ENCODE data around the gene CAMKMT.

The CAMKMT gene

DNA sequence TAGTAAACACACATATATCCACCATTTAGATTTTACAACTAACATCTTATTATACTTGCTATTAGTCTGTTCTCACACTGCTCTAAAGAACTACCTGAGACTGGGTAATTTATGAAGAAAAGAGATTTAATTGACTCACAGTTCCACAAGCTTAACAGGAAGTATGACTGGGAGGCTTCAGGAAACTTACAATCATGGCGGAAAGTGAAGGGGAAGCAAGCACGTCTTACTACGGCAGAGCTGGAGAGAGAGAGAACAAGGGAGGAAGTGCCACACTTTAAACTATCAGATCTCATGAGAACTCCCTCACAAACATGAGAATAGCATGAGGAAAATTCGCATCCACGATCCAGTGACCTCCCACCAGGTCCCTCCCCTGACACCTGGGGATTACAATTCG is 240.7 kb downstream of the CAMKMT start:
- no peak overlapping the region for H3K4me3 ChIP-seq (ENCODE audit: low read depth, low read length)
- TF ChIP-seq, protein P1, sequence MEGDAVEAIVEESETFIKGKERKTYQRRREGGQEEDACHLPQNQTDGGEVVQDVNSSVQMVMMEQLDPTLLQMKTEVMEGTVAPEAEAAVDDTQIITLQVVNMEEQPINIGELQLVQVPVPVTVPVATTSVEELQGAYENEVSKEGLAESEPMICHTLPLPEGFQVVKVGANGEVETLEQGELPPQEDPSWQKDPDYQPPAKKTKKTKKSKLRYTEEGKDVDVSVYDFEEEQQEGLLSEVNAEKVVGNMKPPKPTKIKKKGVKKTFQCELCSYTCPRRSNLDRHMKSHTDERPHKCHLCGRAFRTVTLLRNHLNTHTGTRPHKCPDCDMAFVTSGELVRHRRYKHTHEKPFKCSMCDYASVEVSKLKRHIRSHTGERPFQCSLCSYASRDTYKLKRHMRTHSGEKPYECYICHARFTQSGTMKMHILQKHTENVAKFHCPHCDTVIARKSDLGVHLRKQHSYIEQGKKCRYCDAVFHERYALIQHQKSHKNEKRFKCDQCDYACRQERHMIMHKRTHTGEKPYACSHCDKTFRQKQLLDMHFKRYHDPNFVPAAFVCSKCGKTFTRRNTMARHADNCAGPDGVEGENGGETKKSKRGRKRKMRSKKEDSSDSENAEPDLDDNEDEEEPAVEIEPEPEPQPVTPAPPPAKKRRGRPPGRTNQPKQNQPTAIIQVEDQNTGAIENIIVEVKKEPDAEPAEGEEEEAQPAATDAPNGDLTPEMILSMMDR (IDR thresholded peaks at IDR 0.05; ENCODE audit: control insufficient read depth, extremely low read depth, insufficient read depth), result no peak
- DNase-seq (ENCODE audit: low read depth), result no peak

DNA sequence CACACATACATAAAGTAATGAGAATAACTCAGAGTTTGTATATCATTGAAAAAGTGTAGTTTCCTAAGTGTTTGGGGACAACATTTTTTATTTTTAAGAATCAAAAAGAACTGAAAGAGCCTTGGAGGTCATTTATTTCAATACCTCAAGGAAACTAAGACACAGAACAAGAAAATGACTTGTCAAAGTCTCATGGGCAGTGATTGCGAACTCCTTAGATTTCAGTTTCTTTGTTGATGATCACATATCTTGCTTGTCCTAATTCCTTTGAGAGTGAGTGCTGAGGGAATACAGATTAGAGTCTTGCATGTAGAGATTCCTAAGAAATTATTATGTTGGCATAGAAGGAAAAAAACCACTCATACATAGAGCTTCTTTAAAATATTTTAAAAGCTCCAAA is 243.8 kb downstream of the CAMKMT start:
- TF ChIP-seq, protein P1 (IDR thresholded peaks at IDR 0.05; ENCODE audit: control insufficient read depth, extremely low read depth, insufficient read depth), result no peak
- no peak overlapping the region for H3K4me3 ChIP-seq (ENCODE audit: low read depth, low read length)
- DNase-seq (ENCODE audit: low read depth), result no peak

DNA sequence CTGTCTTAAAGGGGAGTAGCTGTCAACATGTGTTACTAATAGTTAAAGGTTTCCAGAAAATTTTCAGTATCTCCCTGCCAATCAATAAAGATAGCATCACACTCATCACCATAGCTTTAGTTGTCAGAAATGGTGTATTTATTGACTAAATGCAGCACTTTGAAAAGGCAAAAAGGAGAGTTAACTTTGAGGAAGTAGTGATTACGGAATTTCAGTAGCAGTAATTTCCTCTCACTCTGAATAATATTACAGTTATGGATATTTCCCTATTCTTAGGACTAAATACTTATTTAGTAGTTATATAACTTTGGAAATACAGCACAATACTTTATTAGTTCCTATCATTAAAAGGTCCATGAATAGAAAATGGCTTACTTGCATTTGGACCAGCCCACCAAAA is 250.5 kb downstream of the CAMKMT start:
- H3K4me3 ChIP-seq (ENCODE audit: low read depth, low read length), result no peak overlapping the region
- DNase-seq (ENCODE audit: low read depth), result no peak
- TF ChIP-seq, protein P1 (IDR thresholded peaks at IDR 0.05; ENCODE audit: control insufficient read depth, extremely low read depth, insufficient read depth), result no peak

GRCh38 chr2:44614940-44615339 is 253.2 kb downstream of the CAMKMT start:
- DNase-seq (ENCODE audit: low read depth), result no peak
- TF ChIP-seq, protein P1 (IDR thresholded peaks at IDR 0.05; ENCODE audit: control insufficient read depth, extremely low read depth, insufficient read depth), result no peak

DNA sequence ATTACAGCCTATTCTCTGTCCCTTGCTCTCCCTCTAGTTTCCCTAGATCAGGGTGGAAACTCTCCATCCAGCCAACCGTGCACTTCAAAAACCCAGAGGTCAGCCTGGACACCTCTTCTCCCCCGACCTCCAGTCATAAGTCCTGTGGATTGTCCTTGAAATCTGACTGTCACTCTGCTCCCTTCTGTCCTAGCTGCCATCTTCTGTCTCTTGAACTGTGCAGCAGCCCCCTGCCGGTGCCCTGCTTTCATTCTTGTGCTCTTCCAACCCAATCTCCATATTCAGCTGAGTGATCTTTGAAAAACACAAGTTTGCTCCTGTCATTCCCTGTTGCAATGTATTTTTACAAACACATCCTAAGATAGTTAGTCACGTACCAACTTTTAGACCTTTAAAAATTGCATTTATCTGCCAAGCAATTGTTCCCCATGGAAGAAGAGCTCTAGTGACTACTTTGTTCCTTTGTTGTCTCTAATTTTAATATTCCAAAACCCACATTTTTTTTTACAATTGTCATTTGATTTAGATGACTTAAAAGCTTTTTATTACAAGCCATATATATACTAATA is 254.3 kb downstream of the CAMKMT start:
- H3K4me3 ChIP-seq (ENCODE audit: low read depth, low read length), result no peak overlapping the region
- DNase-seq (ENCODE audit: low read depth), result no peak
- TF ChIP-seq, protein P1 (IDR thresholded peaks at IDR 0.05; ENCODE audit: control insufficient read depth, extremely low read depth, insufficient read depth), result no peak

More at GRCh38 chr2:44614940-44615339, 253.2 kb downstream of the CAMKMT start:
- H3K4me3 ChIP-seq (ENCODE audit: low read depth, low read length), result no peak overlapping the region

DNA sequence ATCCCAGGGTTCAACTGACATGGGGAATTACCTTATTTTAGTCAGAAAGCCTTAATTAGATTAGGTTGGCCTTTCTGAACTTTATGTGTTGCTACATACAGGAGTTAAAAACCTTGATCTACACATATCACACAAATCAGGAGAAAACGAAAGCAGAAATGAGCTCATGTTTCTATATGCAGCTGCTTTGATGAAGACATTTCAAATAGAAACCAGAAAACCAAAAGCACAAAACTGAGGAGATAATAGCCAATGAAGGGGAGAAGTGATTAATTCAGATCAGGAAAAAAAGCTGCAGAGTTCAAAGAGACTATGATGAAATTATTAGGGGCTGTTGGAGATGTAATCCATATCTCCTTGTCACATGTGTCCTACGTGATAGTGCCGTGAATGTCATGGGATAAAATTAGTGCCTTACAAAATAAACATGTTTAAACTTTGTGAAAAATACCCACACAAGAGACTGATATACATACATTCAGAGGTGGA is 255.0 kb downstream of the CAMKMT start:
- H3K4me3 ChIP-seq (ENCODE audit: low read depth, low read length), result no peak overlapping the region
- no peak for DNase-seq (ENCODE audit: low read depth)

More for the DNA sequence above, 255.0 kb downstream of the CAMKMT start:
- TF ChIP-seq, protein P1 (IDR thresholded peaks at IDR 0.05; ENCODE audit: control insufficient read depth, extremely low read depth, insufficient read depth), result no peak

Measured in LNCaP clone FGC (cell line).